Measurements from ENCODE around the gene IL21R. TPM values are rescaled to one million over a fixed set of nuclear protein-coding genes. Genes with fewer than 3 reads are reported as not detected.
"Not testable (repeated sequence)": the region's sequence is repeated elsewhere in the genome, so short reads cannot be mapped to it uniquely, and the experiment has no call there.

The IL21R gene
- total RNA-seq, 3 donors from 2014 or later (not counting 1 experiment from before 2014, with no cell fraction given) = 24.3 to 45.7 (median 26.5) TPM

DNA sequence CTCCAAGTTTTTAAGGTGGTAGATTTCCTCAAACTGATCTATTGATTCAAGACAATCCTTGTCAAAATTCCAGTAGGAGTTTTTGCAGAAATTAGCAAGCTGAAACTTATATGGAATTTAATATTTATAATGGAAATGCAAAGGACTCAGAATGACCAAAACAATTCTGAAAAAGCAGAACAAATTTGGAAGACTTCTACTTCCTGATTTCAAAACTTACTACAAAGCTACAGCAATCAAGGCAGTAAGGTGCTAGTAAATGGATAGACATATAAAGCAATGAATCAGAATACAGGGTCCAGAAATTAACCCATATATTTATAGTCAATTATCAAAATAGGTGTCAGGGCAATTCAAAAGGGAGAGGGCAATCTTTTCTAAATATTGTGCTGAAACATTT lies 11.8 kb upstream of the IL21R start:
- H3K27ac ChIP-seq (ENCODE audit: low read length) = no peak overlapping the region
- Mint-ChIP-seq H3K4me3 (no peak overlapping the region), H3K9me3 (peaks cover 2 to 14% of the 10 kb centered on the region in 2 donors), H3K27me3 (ENCODE audit: low read depth in 2 of 2) (no peaks in the 10 kb centered on the region), H3K36me3 (peaks cover 34% of the 10 kb centered on the region), H3K27ac (no peak overlapping the region), H3K4me1 (peaks cover 23 to 33% of the 10 kb centered on the region in 2 donors)
- peaks cover 4% of the 10 kb centered on the region for H3K4me1 ChIP-seq (ENCODE audit: control insufficient read depth, insufficient read depth, low read length)
- ATAC-seq (no peak), DNase-seq (no peak)
- no peak overlapping the region for H3K4me3 ChIP-seq (ENCODE audit: low read length)
- no peaks in the 10 kb centered on the region for H3K36me3 ChIP-seq (ENCODE audit: control insufficient read depth, insufficient read depth, low read length)
- no peaks in the 10 kb centered on the region for H3K27me3 ChIP-seq (ENCODE audit: control insufficient read depth, insufficient read depth, low read length)
- intact Hi-C loops (cut with micrococcal nuclease) = loop anchor here (2.0 kb wide), 1 partner anchor 23 kb away; no protein-coding TSS in a partner anchor
- no peaks in the 10 kb centered on the region for H3K9me3 ChIP-seq (ENCODE audit: control insufficient read depth, insufficient read depth, low read length)
- TF ChIP-seq, protein P1, sequence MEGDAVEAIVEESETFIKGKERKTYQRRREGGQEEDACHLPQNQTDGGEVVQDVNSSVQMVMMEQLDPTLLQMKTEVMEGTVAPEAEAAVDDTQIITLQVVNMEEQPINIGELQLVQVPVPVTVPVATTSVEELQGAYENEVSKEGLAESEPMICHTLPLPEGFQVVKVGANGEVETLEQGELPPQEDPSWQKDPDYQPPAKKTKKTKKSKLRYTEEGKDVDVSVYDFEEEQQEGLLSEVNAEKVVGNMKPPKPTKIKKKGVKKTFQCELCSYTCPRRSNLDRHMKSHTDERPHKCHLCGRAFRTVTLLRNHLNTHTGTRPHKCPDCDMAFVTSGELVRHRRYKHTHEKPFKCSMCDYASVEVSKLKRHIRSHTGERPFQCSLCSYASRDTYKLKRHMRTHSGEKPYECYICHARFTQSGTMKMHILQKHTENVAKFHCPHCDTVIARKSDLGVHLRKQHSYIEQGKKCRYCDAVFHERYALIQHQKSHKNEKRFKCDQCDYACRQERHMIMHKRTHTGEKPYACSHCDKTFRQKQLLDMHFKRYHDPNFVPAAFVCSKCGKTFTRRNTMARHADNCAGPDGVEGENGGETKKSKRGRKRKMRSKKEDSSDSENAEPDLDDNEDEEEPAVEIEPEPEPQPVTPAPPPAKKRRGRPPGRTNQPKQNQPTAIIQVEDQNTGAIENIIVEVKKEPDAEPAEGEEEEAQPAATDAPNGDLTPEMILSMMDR (IDR thresholded peaks at IDR 0.05) = no peak

DNA sequence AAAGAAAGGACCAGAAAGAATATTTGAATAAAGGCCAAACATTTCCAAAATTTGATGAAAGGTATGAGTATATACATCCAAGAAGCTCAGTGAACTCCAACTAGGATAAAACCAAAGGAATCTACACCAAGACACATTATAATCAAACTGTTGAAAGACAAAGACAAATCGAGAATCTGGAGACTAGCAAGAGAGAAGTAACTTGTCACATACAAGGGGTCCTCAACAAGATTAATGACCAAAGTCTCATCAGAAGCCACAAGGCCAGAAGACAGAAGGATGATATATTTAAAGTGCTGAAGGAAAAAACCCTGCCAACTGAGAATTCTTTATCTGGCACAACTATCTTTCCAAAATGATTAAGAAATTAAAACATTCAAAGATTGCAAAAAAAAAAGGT lies 9.3 kb upstream of the IL21R start:
- Histone ChIP-seq H3K4me1 (ENCODE audit: control insufficient read depth, insufficient read depth, low read length) (no peaks in the 10 kb centered on the region), H3K27me3 (ENCODE audit: control insufficient read depth, insufficient read depth, low read length) (no peaks in the 10 kb centered on the region), H3K36me3 (ENCODE audit: control insufficient read depth, insufficient read depth, low read length) (no peaks in the 10 kb centered on the region), H3K27ac (ENCODE audit: low read length) (no peak overlapping the region), H3K4me3 (ENCODE audit: low read length) (no peak overlapping the region), H3K9me3 (ENCODE audit: control insufficient read depth, insufficient read depth, low read length) (no peaks in the 10 kb centered on the region)
- H3K27me3 Mint-ChIP-seq (ENCODE audit: low read depth in 2 of 2) = no peaks in the 10 kb centered on the region
- H3K27ac Mint-ChIP-seq = no peak overlapping the region
- peak overlapping the region; percentile 15 for H3K4me3 Mint-ChIP-seq
- WGBS (ENCODE audit: insufficient coverage) = no CpG with 5 or more reads among the region's 1 CpG
- intact Hi-C loops (cut with micrococcal nuclease) = no loop called here
- TF ChIP-seq, protein P1 (IDR thresholded peaks at IDR 0.05) = no peak
- DNase-seq (no peak), ATAC-seq (no peak)
- peaks cover 23 to 33% of the 10 kb centered on the region in 2 donors for H3K4me1 Mint-ChIP-seq
- H3K9me3 Mint-ChIP-seq = peaks cover 2 to 14% of the 10 kb centered on the region in 2 donors
- peaks cover 34% of the 10 kb centered on the region for H3K36me3 Mint-ChIP-seq

DNA sequence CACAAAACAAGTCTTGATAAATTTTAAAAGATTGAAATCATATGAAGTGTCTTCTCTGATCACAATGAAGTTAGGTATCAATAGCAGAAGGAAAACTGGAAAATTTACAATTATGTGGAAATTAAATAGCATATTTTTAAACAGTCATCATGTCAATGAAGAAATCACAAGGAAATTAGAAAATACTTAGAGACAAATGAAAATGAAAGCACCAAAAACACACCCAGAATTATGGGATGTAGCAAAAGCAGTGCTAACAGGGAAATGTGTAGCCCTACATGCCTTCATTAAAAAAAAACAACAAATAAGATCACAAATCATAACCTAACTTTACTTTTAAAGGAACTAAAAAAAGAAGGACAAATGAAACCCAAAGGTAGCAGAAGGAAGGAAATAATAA lies 7.5 kb upstream of the IL21R start:
- Mint-ChIP-seq H3K27me3 (ENCODE audit: low read depth in 2 of 2) (no peaks in the 10 kb centered on the region), H3K4me1 (peaks cover 34 to 44% of the 10 kb centered on the region in 2 donors), H3K27ac (peak overlapping the region in 1 of 2 donors; percentile 7), H3K9me3 (peaks cover 2 to 16% of the 10 kb centered on the region in 2 donors), H3K4me3 (no peak overlapping the region), H3K36me3 (peaks cover 34% of the 10 kb centered on the region)
- intact Hi-C loops (cut with micrococcal nuclease) = no loop called here
- H3K27ac ChIP-seq (ENCODE audit: low read length) = no peak overlapping the region
- H3K27me3 ChIP-seq (ENCODE audit: control insufficient read depth, insufficient read depth, low read length) = no peaks in the 10 kb centered on the region
- H3K4me1 ChIP-seq (ENCODE audit: control insufficient read depth, insufficient read depth, low read length) = peaks cover 15% of the 10 kb centered on the region
- no peaks in the 10 kb centered on the region for H3K36me3 ChIP-seq (ENCODE audit: control insufficient read depth, insufficient read depth, low read length)
- no peak for DNase-seq
- TF ChIP-seq, protein P1 (IDR thresholded peaks at IDR 0.05) = no peak
- no peak overlapping the region for H3K4me3 ChIP-seq (ENCODE audit: low read length)
- no peaks in the 10 kb centered on the region for H3K9me3 ChIP-seq (ENCODE audit: control insufficient read depth, insufficient read depth, low read length)
- no peak for ATAC-seq

DNA sequence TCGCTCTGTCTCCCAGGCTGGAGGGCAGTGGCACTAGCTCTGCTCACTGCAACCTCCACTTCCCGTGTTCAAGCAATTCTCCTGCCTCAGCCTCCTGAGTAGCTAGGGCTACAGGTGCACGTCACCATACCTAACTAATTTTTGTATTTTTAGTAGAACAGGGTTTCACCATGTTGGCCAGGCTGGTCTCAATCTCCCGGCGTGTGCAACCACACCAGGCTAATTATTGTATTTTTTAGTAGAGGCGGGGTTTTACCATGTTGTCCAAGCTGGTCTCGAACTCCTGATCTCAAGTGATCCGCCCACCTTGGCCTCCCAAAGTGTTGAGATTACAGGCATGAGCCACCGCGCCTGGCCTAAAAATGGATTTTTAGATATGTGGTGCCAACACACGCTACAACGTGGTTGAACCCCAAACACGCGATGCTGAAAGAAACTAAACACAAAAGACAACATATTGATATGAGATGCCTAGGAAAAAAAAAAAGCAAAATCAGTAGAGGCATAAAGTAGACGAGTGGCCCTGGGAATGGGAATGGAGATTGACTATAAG lies 3.6 kb upstream of the IL21R start:
- H3K9me3 ChIP-seq (ENCODE audit: control insufficient read depth, insufficient read depth, low read length); H3K4me3 ChIP-seq (ENCODE audit: low read length); H3K9me3 Mint-ChIP-seq; intact Hi-C loops (cut with micrococcal nuclease); H3K27me3 Mint-ChIP-seq (ENCODE audit: low read depth in 2 of 2); DNase-seq; H3K27ac ChIP-seq (ENCODE audit: low read length); H3K27me3 ChIP-seq (ENCODE audit: control insufficient read depth, insufficient read depth, low read length); ATAC-seq; H3K36me3 ChIP-seq (ENCODE audit: control insufficient read depth, insufficient read depth, low read length): not testable (repeated sequence)
- peaks cover 53% of the 10 kb centered on the region for H3K4me1 ChIP-seq (ENCODE audit: control insufficient read depth, insufficient read depth, low read length)
- Mint-ChIP-seq H3K36me3 (peaks cover 15% of the 10 kb centered on the region), H3K27ac (peak overlapping the region in 1 of 2 donors; percentile 99), H3K4me1 (peaks cover 62 to 64% of the 10 kb centered on the region in 2 donors), H3K4me3 (peak overlapping the region; percentile 57)
- 68% methylated on average over 14 of the region's 15 CpGs for WGBS (ENCODE audit: insufficient coverage)
